Measurements from ENCODE around the gene PLPP7.

GRCh38 chr9:131282688-131283422 is 6.7 kb upstream of the PLPP7 start:
- TF ChIP-seq, protein P1, sequence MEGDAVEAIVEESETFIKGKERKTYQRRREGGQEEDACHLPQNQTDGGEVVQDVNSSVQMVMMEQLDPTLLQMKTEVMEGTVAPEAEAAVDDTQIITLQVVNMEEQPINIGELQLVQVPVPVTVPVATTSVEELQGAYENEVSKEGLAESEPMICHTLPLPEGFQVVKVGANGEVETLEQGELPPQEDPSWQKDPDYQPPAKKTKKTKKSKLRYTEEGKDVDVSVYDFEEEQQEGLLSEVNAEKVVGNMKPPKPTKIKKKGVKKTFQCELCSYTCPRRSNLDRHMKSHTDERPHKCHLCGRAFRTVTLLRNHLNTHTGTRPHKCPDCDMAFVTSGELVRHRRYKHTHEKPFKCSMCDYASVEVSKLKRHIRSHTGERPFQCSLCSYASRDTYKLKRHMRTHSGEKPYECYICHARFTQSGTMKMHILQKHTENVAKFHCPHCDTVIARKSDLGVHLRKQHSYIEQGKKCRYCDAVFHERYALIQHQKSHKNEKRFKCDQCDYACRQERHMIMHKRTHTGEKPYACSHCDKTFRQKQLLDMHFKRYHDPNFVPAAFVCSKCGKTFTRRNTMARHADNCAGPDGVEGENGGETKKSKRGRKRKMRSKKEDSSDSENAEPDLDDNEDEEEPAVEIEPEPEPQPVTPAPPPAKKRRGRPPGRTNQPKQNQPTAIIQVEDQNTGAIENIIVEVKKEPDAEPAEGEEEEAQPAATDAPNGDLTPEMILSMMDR (IDR thresholded peaks at IDR 0.05): no peak
- peak; percentile 68 for TF ChIP-seq EZH2 (IDR thresholded peaks at IDR 0.05)

Data from neural progenitor cell (in vitro differentiated cells).